Thymus (tissue), 11 donors: ENCODE measurements around the gene PAPSS2. TPM values are rescaled to one million over a fixed set of nuclear protein-coding genes. Genes with fewer than 3 reads are reported as not detected.

ENCODE experiments used
- DNase-seq, 9 donors: peaks; one replicate each; pipeline ENCODE4 v3.0.0-alpha.2; 2013; ENCODE audit warnings: low spot score in 9 of 9, low read depth in 6 of 9, missing footprints in 1 of 9
- H3K27ac ChIP-seq, 2 donors: one replicate each; pipeline ENCODE4 v1.5.1; 2013; ENCODE audit warnings: control low read depth in 1 of 2, low read depth in 1 of 2, low read length in 1 of 2, mild to moderate bottlenecking in 1 of 2, moderate library complexity in 1 of 2
- H3K27me3 ChIP-seq, 2 donors: one replicate each; pipeline ENCODE4 v1.5.1; 2013; ENCODE audit warnings: low read length in 1 of 2; ENCODE audit not compliant: control insufficient read depth in 2 of 2, insufficient read depth in 1 of 2
- H3K36me3 ChIP-seq, 2 donors: one replicate each; pipeline ENCODE4 v1.5.1; 2013; ENCODE audit warnings: low read length in 1 of 2, mild to moderate bottlenecking in 1 of 2, moderate library complexity in 1 of 2; ENCODE audit not compliant: control insufficient read depth in 2 of 2, insufficient read depth in 2 of 2
- H3K4me1 ChIP-seq, 2 donors: one replicate each; pipeline ENCODE4 v1.5.1; 2013; ENCODE audit warnings: low read length in 2 of 2; ENCODE audit not compliant: control insufficient read depth in 2 of 2, insufficient read depth in 2 of 2
- H3K4me3 ChIP-seq, 2 donors: one replicate each; pipeline ENCODE4 v1.5.1; 2013; ENCODE audit warnings: low read length in 2 of 2, control low read depth in 1 of 2, mild to moderate bottlenecking in 1 of 2
- H3K9me3 ChIP-seq, 2 donors: one replicate each; pipeline ENCODE4 v1.5.1; 2013; ENCODE audit warnings: low read length in 1 of 2, mild to moderate bottlenecking in 1 of 2; ENCODE audit not compliant: control insufficient read depth in 2 of 2, insufficient read depth in 1 of 2
- WGBS: extraction: QIAGEN DNeasy Blood & Tissue Kit; methylation state at CpG from one replicate; pipeline ENCODE4 v1.1.7; 2013; 5-methylcytosine and 5-hydroxymethylcytosine counted together
- polyA plus RNA-seq: library from polyadenylated mRNA; stranded (reverse); fragments of 200-250 nt; gene quantifications from one replicate; pipeline ENCODE4 v1.2.3, GENCODE V29; 2013
- total RNA-seq: library from RNA; stranded (reverse); fragments of 120-200 nt; gene quantifications from one replicate; pipeline ENCODE4 v1.2.4, GENCODE V29; 2013
- donor health status: healthy.

Gene PAPSS2
- total and polyA plus RNA-seq, 2 donors = 2.5 to 5.8 TPM

DNA sequence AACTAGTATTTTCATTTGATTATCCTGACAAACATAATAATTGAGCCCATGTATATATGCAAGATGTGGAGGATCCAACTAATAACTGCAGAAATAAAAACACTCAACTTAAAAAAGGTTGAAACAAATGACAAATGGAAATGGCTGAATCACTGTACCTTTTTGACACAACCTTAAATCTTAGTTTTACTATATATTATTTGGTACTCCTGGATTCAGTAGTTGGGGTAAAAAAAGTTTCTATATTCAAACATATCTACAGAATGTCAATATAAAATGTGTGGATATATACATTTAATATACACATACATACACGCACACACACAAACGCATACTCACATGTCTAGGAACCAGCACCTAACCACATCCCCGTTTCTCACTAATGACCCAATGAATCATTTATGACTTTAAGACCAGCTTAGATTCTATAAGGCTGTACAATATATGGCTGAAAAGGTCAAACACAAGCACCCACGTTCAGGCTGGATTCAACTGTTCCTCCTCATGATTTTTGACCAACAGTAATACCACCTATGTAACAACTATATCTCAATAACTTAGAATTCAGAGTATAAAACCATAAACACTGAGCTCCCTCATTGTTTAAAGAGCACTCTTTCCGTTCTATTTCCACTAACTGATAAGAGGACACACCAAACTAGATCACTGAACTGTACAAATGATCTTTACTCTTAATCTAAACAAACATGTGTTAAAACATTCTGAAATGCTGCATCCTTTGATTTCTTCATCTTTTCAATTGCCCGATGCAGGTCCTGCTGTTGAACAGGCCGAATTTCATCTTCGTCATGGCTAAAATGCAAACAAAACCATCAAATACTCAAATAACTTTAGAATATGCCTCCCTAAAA lies 94.6 kb downstream of the PAPSS2 start:
- 98% methylated on average over 8 of the region's 8 CpGs for WGBS
- Histone ChIP-seq H3K27ac (no peak overlapping the region), H3K4me3 (no peak overlapping the region), H3K9me3 (no peaks in the 10 kb centered on the region), H3K4me1 (peaks cover 0 to 2% of the 10 kb centered on the region in 2 donors), H3K36me3 (peaks cover 5 to 21% of the 10 kb centered on the region in 2 donors), H3K27me3 (no peaks in the 10 kb centered on the region)
- no peak for DNase-seq

DNA sequence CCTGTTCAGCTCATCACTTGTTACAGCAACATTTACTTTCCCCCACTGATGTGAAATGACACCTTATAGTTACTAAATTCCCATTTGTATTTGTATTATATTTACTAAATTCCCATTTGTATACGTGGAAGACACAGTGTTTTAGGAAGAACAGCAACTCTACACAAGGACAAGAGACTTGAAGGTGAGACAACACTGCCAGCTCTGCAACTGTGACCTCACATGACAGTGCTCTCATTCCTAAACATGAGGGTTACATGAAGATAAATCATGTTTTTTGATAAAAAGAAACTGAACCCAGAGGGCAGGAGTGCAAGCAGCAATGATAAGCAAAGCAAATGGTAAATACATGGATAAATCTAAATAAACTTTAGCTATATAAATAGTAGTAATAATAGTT lies 98.0 kb downstream of the PAPSS2 start:
- no peak for DNase-seq
- Histone ChIP-seq H3K36me3 (peaks cover 13 to 27% of the 10 kb centered on the region in 2 donors), H3K27me3 (no peaks in the 10 kb centered on the region)

DNA sequence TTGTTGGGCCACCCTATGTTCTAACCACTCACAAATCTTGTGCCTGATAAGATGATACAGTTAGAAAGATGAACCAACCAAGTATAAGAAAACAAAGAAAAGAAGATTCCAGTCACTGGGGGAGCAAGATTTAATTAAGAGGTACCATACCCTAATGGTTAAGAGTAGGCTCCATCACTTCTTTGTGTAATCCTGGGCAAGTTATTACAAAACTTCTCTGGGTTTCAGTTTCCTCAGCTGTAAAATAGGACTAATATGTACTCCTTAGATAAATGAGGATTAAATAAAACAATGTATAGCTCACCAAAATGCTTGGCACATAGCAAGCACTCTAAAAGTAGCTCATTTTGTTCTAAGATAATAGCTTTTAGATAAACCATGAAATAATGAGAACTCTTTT lies 99.9 kb downstream of the PAPSS2 start:
- Histone ChIP-seq H3K9me3 (no peaks in the 10 kb centered on the region), H3K4me3 (no peak overlapping the region), H3K27ac (no peak overlapping the region), H3K27me3 (no peaks in the 10 kb centered on the region), H3K36me3 (peaks cover 13 to 19% of the 10 kb centered on the region in 2 donors), H3K4me1 (no peaks in the 10 kb centered on the region)
- no peak for DNase-seq

More for the DNA sequence above, 98.0 kb downstream of the PAPSS2 start:
- no peak overlapping the region for H3K4me3 ChIP-seq
- WGBS = 100% methylated on average over 1 of the region's 1 CpG
- H3K27ac ChIP-seq = no peak overlapping the region
- no peaks in the 10 kb centered on the region for H3K9me3 ChIP-seq
- H3K4me1 ChIP-seq = no peaks in the 10 kb centered on the region

DNA sequence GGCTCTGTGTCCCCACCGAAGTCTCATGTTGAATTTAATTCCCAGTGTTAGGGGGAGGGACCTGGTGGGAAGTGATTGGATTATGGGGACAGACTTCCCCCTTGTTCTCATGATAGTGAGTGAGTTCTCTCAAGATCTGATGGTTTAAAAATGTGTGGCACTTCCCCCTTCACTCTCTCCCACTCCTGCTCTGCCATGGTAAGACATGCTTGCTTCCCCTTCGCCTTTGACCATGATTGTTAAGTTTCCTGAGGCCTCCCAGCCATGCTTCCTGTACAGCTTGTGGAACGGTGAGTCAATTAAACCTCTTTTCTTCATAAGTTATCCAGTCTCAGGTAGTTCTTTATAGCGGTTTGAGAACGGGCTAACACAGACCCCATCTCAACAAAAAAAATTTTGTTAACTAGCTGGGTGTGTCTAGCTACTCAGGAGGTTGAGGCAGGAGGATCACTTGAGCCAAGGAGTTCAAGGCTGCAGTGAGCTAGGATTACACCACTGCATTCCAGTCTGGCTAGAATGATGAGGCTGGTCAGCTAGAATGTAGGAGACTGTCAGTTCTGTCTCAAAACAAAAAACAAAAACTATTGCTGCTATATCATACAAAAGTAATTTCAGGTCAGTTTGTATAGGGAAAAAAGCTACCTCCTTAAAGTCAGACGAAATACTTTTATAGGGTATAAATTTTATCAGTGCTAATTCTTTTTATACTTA lies 100.7 kb downstream of the PAPSS2 start:
- H3K4me1 ChIP-seq = no peaks in the 10 kb centered on the region
- peaks cover 13 to 18% of the 10 kb centered on the region in 2 donors for H3K36me3 ChIP-seq
- no peak overlapping the region for H3K4me3 ChIP-seq
- 64% methylated on average over 6 of the region's 6 CpGs for WGBS
- no peaks in the 10 kb centered on the region for H3K27me3 ChIP-seq
- DNase-seq = no peak
- H3K9me3 ChIP-seq = no peaks in the 10 kb centered on the region
- no peak overlapping the region for H3K27ac ChIP-seq

DNA sequence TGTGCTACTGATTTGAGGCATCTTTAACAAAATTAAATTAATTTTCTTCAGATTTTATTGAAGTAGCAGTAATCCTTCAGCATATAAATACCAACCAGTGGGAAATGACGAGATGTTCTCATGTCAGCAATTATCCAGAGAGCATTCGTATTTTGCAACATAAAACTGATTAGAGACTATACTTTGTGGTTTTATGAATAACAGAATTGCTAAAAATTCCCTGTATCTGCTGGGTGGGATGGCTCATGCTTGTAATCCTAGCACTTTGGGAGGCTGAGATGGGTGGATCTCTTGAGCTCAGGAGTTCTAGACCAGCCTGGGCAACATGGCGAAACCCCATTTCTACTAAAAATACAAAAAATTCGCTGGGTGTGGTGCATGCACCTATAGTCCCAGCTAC lies 101.5 kb downstream of the PAPSS2 start:
- Histone ChIP-seq H3K9me3 (no peaks in the 10 kb centered on the region), H3K27ac (no peak overlapping the region), H3K36me3 (peaks cover 11 to 18% of the 10 kb centered on the region in 2 donors), H3K27me3 (no peaks in the 10 kb centered on the region), H3K4me3 (no peak overlapping the region), H3K4me1 (no peaks in the 10 kb centered on the region)
- no peak for DNase-seq
- WGBS = 98% methylated on average over 4 of the region's 4 CpGs

DNA sequence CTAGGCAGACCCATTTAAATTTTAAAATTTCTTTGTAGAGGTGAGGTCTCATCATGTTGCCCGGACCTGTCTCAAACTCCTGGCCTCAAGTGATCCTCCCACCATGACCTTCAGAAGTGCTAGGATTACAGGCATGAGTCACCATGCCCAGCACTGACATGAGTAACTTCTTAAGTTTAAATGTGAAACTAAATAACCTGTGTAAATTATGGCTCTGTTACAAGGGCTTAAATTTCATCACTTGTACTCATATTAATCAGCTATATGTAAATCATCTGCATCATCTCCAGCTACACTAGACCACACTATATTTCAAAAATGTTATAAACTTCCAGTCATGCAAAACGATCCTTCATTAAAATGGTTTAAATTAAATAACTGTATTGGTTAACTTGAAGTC lies 102.2 kb downstream of the PAPSS2 start:
- Histone ChIP-seq H3K36me3 (peaks cover 11 to 15% of the 10 kb centered on the region in 2 donors), H3K4me3 (no peak overlapping the region), H3K9me3 (no peaks in the 10 kb centered on the region), H3K4me1 (no peaks in the 10 kb centered on the region), H3K27me3 (no peaks in the 10 kb centered on the region), H3K27ac (no peak overlapping the region)
- no peak for DNase-seq
- WGBS = 87% methylated on average over 2 of the region's 2 CpGs

DNA sequence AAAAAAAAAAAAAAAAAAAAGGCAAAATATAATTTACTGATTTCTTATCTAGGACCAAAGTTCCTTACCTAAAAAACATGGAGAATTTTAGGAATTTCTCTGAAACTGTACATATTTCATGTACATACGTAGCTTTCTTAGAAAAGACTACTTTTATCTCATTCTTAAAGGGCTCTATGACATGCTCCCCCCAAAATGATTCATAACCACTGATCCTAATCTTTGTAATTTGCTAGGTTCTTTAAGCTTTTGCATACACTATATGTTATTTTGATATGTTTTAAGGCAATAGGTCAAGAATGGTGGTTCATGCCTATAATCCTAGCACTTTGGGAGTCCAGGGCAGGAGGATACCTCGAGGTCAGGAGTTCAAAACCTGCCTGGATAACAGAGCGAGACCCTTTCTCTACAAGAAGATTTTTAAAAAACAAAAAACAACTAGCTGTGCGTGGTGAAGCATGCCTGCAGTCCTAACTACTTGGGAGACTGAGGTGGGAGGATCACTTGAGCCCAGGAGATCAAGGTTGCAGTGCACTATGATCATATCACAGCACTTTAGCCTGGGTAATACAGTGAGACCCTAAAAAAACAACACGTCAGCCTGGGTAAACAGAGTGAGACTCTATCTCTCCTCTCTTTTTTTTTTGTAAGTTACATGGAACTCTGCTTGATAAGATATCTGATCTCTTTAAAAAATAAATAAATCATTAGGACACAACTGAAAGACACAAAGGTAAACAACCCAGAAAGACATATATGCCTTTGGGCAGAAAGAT lies 103.6 kb downstream of the PAPSS2 start:
- Histone ChIP-seq H3K27ac (no peak overlapping the region), H3K9me3 (no peaks in the 10 kb centered on the region)
- 98% methylated on average over 5 of the region's 5 CpGs for WGBS

DNA sequence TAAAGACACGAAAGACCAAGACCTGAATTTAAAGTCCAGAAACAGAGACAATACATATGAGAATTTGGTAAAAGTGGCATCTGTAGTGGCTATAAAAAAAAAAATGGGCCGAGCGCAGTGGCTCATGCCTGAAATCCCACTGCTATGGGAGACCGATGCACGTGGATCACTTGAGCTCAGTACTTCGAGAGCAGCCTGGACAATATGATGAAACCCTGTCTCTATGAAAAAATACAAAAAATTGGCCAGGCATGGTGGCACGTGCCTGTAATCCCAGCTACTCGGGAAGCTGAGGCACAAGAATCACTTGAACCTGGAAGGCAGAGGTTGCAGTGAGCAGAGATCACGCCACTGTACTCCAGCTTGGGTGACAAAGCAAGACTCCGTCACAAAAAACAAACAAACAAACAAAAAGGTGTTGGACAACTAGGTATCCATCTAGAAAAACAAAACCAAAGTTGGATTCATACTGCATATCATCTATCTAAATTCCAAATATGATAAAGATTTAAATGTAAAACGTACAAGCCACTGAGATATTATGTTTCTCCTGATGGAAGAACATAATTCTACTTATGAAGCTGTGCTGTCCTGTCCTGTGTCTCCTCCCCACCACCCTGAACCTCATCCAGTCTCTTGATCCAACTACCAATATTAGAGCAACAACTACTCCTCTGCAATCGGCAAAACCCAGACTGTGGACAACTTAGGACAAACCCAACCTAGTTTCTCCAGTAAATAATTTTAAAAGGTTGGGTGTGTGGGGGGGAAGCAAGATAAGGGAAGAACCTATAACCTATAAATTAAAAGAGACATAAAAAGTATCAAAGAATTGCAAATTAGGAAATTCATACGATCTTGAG lies 104.6 kb downstream of the PAPSS2 start:
- peaks cover 14 to 34% of the 10 kb centered on the region in 2 donors for H3K36me3 ChIP-seq
- no peak overlapping the region for H3K4me3 ChIP-seq
- no peaks in the 10 kb centered on the region for H3K4me1 ChIP-seq
- no peak overlapping the region for H3K27ac ChIP-seq
- no peaks in the 10 kb centered on the region for H3K9me3 ChIP-seq
- no peak for DNase-seq
- 98% methylated on average over 13 of the region's 13 CpGs for WGBS
- no peaks in the 10 kb centered on the region for H3K27me3 ChIP-seq

More for the DNA sequence above, 103.6 kb downstream of the PAPSS2 start:
- Histone ChIP-seq H3K27me3 (no peaks in the 10 kb centered on the region), H3K4me3 (no peak overlapping the region), H3K4me1 (no peaks in the 10 kb centered on the region), H3K36me3 (peaks cover 14 to 27% of the 10 kb centered on the region in 2 donors)
- no peak for DNase-seq
